ENCODE results near the gene CNTLN.

GRCh38 chr9:17280350-17281012, 145.6 kb downstream of the CNTLN start:
- TF ChIP-seq CTCF (IDR thresholded peaks at IDR 0.05; ENCODE audit: insufficient read depth, low read length, poor library complexity, severe bottlenecking) (no peak), EZH2phosphoT487 (conservative IDR thresholded peaks at IDR 0.05; ENCODE audit: low read length) (no peak)
